ENCODE results near the gene CLK1. TPM values are rescaled to one million over a fixed set of nuclear protein-coding genes. Genes with fewer than 3 reads are reported as not detected.

The CLK1 gene
- total and polyA plus RNA-seq, 9 of the 15 experiments (the other 6 are each of a cell fraction or from before 2014, with no cell fraction given), result 29.3 to 99.2 (median 47.0) TPM

- TF ChIP-seq, protein P1, sequence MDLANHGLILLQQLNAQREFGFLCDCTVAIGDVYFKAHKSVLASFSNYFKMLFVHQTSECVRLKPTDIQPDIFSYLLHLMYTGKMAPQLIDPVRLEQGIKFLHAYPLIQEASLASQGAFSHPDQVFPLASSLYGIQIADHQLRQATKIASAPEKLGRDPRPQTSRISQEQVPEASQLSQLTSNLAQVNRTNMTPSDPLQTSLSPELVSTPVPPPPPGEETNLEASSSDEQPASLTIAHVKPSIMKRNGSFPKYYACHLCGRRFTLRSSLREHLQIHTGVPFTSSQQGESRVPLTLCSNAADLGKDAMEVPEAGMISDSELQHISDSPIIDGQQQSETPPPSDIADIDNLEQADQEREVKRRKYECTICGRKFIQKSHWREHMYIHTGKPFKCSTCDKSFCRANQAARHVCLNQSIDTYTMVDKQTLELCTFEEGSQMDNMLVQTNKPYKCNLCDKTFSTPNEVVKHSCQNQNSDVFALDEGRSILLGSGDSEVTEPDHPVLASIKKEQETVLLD (IDR thresholded peaks at IDR 0.05), result no peak
- TF ChIP-seq CREBBP (IDR thresholded peaks at IDR 0.05; ENCODE audit: low read depth, low read length), result no peak
- TF ChIP-seq STAT5A (IDR thresholded peaks at IDR 0.05; ENCODE audit: borderline replicate concordance, low read length), result no peak
- no peak for TF ChIP-seq ZNF316 (IDR thresholded peaks at IDR 0.05)
- peak; percentile 66; the same call in 1 of the 2 replicates for TF ChIP-seq NR2C2 (CRISPR knock-in tag; IDR thresholded peaks at IDR 0.05)
- peak; percentile 73 for TF ChIP-seq NR2C2 (tag; IDR thresholded peaks at IDR 0.05)
- TF ChIP-seq NFXL1 (CRISPR knock-in tag; IDR thresholded peaks at IDR 0.05), result no peak
- TF ChIP-seq ZNF282 (CRISPR knock-in tag; IDR thresholded peaks at IDR 0.05), result no peak
- TF ChIP-seq U2AF1 (optimal IDR thresholded peaks at IDR 0.05; ENCODE audit: low read depth, low read length), result peak; percentile 64
- 0 out of 2 replicates have a peak, but pooled peaks have one; percentile 78 for TF ChIP-seq ATF6 (CRISPR knock-in tag; IDR thresholded peaks at IDR 0.05)
- TF ChIP-seq ZFP36 (IDR thresholded peaks at IDR 0.05; ENCODE audit: low read depth, low read length, partially characterized antibody), result no peak
- TF ChIP-seq LCOR (CRISPR knock-in tag; IDR thresholded peaks at IDR 0.05), result peak; percentile 91
- TF ChIP-seq FOXM1 (IDR thresholded peaks at IDR 0.05; ENCODE audit: low read depth), result no peak
- TF ChIP-seq FOXM1 (CRISPR knock-in tag; IDR thresholded peaks at IDR 0.05; ENCODE audit: low read depth), result no peak
- TF ChIP-seq PURB (CRISPR knock-in tag; IDR thresholded peaks at IDR 0.05; ENCODE audit: low read depth), result no peak
- TF ChIP-seq, protein P2, sequence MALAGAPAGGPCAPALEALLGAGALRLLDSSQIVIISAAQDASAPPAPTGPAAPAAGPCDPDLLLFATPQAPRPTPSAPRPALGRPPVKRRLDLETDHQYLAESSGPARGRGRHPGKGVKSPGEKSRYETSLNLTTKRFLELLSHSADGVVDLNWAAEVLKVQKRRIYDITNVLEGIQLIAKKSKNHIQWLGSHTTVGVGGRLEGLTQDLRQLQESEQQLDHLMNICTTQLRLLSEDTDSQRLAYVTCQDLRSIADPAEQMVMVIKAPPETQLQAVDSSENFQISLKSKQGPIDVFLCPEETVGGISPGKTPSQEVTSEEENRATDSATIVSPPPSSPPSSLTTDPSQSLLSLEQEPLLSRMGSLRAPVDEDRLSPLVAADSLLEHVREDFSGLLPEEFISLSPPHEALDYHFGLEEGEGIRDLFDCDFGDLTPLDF (CRISPR knock-in tag; IDR thresholded peaks at IDR 0.05), result no peak
- TF ChIP-seq PPARD (CRISPR knock-in tag; IDR thresholded peaks at IDR 0.05), result no peak
- TF ChIP-seq ZNF79 (CRISPR knock-in tag; IDR thresholded peaks at IDR 0.05; ENCODE audit: low read depth), result no peak
- TF ChIP-seq, protein P3, sequence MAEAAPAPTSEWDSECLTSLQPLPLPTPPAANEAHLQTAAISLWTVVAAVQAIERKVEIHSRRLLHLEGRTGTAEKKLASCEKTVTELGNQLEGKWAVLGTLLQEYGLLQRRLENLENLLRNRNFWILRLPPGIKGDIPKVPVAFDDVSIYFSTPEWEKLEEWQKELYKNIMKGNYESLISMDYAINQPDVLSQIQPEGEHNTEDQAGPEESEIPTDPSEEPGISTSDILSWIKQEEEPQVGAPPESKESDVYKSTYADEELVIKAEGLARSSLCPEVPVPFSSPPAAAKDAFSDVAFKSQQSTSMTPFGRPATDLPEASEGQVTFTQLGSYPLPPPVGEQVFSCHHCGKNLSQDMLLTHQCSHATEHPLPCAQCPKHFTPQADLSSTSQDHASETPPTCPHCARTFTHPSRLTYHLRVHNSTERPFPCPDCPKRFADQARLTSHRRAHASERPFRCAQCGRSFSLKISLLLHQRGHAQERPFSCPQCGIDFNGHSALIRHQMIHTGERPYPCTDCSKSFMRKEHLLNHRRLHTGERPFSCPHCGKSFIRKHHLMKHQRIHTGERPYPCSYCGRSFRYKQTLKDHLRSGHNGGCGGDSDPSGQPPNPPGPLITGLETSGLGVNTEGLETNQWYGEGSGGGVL (CRISPR knock-in tag; IDR thresholded peaks at IDR 0.05), result no peak
- peak; percentile 95 for TF ChIP-seq SUPT5H (IDR thresholded peaks at IDR 0.05)
- 0 out of 2 replicates have a peak, but pooled peaks have one; percentile 4 for TF ChIP-seq SMAD3 (CRISPR knock-in tag; conservative IDR thresholded peaks at IDR 0.05)
- TF ChIP-seq CHD4 (IDR thresholded peaks at IDR 0.05; ENCODE audit: insufficient read depth, insufficient replicate concordance, low read depth, low read length, poor library complexity, severe bottlenecking), result no peak
- no peak for TF ChIP-seq NFATC3 (IDR thresholded peaks at IDR 0.05)
Observed at GRCh38 chr2:200864176-200865034, at the start of gene CLK1 (continued).

All from K562 (cell line).